ENCODE results near the gene ZNF26.

- TF ChIP-seq CTCF (IDR thresholded peaks at IDR 0.05) (no peak), POLR2AphosphoS5 (IDR thresholded peaks at IDR 0.05) (no peak), POLR2A (IDR thresholded peaks at IDR 0.05) (no peak)
Observed at GRCh38 chr12:132942611-132943010, 43.6 kb upstream of the ZNF26 start.

All from gastroesophageal sphincter (tissue), 3 donors.